GM19193 (cell line): ENCODE results near the gene C16orf54.

ENCODE experiments used
- POLR2A ChIP-seq: IDR thresholded peaks from 4 replicates; pipeline ENCODE4 v1.6.1; 2011; ENCODE audit not compliant: insufficient read depth, insufficient read length; ENCODE audit errors: extremely low read depth

C16orf54 gene

GRCh38 chr16:29744541-29745101 is 1.2 kb downstream of the C16orf54 start:
- no peak for TF ChIP-seq POLR2A

GRCh38 chr16:29743827-29744531 is 1.8 kb downstream of the C16orf54 start:
- no peak for TF ChIP-seq POLR2A

- TF ChIP-seq POLR2A: no peak
Measured at GRCh38 chr16:29743475-29743826, 2.3 kb downstream of the C16orf54 start.

- no peak for TF ChIP-seq POLR2A
Measured at GRCh38 chr16:29742683-29743275, 3.0 kb downstream of the C16orf54 start.

GRCh38 chr16:29738514-29738913 is 7.3 kb downstream of the C16orf54 start:
- TF ChIP-seq POLR2A: no peak

- no peak for TF ChIP-seq POLR2A
Measured at GRCh38 chr16:29737713-29738112, 8.1 kb downstream of the C16orf54 start.

GRCh38 chr16:29736764-29737163 is 9.0 kb downstream of the C16orf54 start:
- TF ChIP-seq POLR2A: no peak

GRCh38 chr16:29736112-29736511 is 9.7 kb downstream of the C16orf54 start:
- no peak for TF ChIP-seq POLR2A

GRCh38 chr16:29734786-29735185 is 11.0 kb downstream of the C16orf54 start:
- TF ChIP-seq POLR2A: no peak

GRCh38 chr16:29730649-29731048 is 15.1 kb downstream of the C16orf54 start:
- no peak for TF ChIP-seq POLR2A

- no peak for TF ChIP-seq POLR2A
Measured at GRCh38 chr16:29729116-29729521, 16.7 kb downstream of the C16orf54 start.

GRCh38 chr16:29727452-29727851 is 18.3 kb downstream of the C16orf54 start:
- TF ChIP-seq POLR2A: no peak

- no peak for TF ChIP-seq POLR2A
Measured at GRCh38 chr16:29726845-29727377, 18.9 kb downstream of the C16orf54 start.

- TF ChIP-seq POLR2A: no peak
Measured at GRCh38 chr16:29720703-29721102, 25.1 kb downstream of the C16orf54 start.

- TF ChIP-seq POLR2A: no peak
Measured at GRCh38 chr16:29719063-29719462, 26.7 kb downstream of the C16orf54 start.

GRCh38 chr16:29717113-29717512 is 28.7 kb downstream of the C16orf54 start:
- no peak for TF ChIP-seq POLR2A

- no peak for TF ChIP-seq POLR2A
Measured at GRCh38 chr16:29714972-29715371, 30.8 kb downstream of the C16orf54 start.

- TF ChIP-seq POLR2A: no peak
Measured at GRCh38 chr16:29714396-29714795, 31.4 kb downstream of the C16orf54 start.
